BJ (cell line): ENCODE results near the gene CPLX4. TPM values are rescaled to one million over a fixed set of nuclear protein-coding genes. Genes with fewer than 3 reads are reported as not detected.
A peak's percentile ranks its signal among the peaks of the same experiment; 100 is the strongest.

ENCODE experiments used
- CTCF ChIA-PET: fragments of 350-600 bp; formaldehyde crosslinking; extraction: SDS; loops from one replicate; lab custom pipeline; 2021; ENCODE audit warnings: antibody characterized with exemption, inconsistent platforms; lab: Yijun Ruan, JAX
- POLR2A ChIA-PET: fragments of 300-600 bp; sonication (Branson Sonifier 250); formaldehyde crosslinking; extraction: SDS; loops from one replicate; lab custom pipeline; 2021; ENCODE audit warnings: antibody characterized with exemption; lab: Charles Lee
- DNase-seq: peaks from one replicate; pipeline ENCODE4 v3.0.0-alpha.2; 2011; ENCODE audit warnings: low read depth
- H3K27me3 ChIP-seq: 2 replicates; pipeline ENCODE4 v1.6.0; 2011; ENCODE audit warnings: low read length; ENCODE audit not compliant: control insufficient read depth, insufficient read depth
- H3K36me3 ChIP-seq: 2 replicates; pipeline ENCODE4 v1.5.1; 2011; ENCODE audit warnings: low read length; ENCODE audit not compliant: control insufficient read depth, insufficient read depth
- H3K4me3 ChIP-seq: 2 replicates; pipeline ENCODE4 v1.5.1; 2011; ENCODE audit warnings: low read depth, mild to moderate bottlenecking, control low read depth, low read length
- polyA plus RNA-seq: library from polyadenylated mRNA; depleted of rRNA; stranded (reverse); fragments of >200 nt; gene quantifications from 2 replicates; pipeline ENCODE4 v1.2.3, GENCODE V29; 2011
- TF ChIP-seq, protein P1 (sequence below): IDR thresholded peaks from 2 replicates; pipeline ENCODE4 v1.5.1; 2011; ENCODE audit warnings: low read depth, mild to moderate bottlenecking, control low read depth, inconsistent platforms, low read length, moderate library complexity; ENCODE audit not compliant: insufficient read depth

CPLX4 gene
- polyA plus RNA-seq, 1 experiment: not detected

DNA sequence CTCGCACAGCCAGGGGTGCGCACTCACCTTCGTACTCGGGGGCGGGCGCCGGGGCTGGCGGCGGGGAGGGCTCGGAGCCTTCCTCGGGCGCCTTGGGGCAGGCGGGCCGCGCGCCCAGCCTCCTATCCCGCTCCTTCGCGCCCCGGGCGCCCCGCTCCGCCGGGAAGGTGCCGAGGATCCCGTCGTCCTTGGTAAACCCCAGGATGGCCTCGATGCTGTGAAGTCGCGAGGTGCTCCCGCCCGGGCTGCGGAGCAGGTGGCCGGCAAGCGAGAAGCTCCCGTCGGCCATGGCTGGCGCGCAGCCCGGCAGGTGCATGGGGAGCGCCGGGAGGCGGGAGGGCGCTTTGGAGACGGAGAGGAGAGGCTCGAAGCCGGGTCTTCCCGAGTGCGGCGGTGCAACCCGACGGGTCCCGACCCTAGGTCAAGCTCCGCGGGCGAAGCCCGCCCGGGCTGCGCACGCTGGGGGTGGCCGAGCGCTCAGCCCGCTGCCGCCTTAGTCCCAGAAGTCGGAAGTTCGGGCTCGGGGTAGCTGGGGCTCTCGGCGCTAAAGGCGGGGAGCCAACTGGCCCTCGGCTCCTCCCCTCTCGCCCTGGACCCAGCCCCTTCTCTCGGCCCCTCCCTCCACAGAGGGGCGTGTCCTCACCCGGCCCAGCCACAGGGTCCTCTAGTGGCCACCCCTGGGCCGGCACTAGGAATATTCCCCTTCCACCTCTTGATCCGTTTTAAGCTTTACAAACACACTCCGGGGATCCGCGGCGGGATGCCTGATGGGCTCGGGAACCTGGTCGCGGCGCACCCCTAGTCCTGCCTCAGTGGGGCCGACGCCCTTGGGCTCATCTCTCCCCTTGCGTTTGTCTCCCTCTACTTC, 45.3 kb downstream of the CPLX4 start, which contains the start of gene RAX:
Gene RAX (minus strand): TSS at position 564 of the 868 bp plus-strand sequence. CDS start 248 bp downstream, at position 316.
- DNase-seq: no peak
- Histone ChIP-seq H3K4me3 (no peak within 1 kb of the TSS), H3K27me3 (peaks cover 67% of the 10 kb centered on the region), H3K36me3 (no peaks in the 10 kb centered on the region)
- TF ChIP-seq, protein P1, sequence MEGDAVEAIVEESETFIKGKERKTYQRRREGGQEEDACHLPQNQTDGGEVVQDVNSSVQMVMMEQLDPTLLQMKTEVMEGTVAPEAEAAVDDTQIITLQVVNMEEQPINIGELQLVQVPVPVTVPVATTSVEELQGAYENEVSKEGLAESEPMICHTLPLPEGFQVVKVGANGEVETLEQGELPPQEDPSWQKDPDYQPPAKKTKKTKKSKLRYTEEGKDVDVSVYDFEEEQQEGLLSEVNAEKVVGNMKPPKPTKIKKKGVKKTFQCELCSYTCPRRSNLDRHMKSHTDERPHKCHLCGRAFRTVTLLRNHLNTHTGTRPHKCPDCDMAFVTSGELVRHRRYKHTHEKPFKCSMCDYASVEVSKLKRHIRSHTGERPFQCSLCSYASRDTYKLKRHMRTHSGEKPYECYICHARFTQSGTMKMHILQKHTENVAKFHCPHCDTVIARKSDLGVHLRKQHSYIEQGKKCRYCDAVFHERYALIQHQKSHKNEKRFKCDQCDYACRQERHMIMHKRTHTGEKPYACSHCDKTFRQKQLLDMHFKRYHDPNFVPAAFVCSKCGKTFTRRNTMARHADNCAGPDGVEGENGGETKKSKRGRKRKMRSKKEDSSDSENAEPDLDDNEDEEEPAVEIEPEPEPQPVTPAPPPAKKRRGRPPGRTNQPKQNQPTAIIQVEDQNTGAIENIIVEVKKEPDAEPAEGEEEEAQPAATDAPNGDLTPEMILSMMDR: peak; percentile 26; the same call in 1 of the 2 replicates
- CTCF ChIA-PET: interaction anchor here (2.9 kb wide), 1 partner anchor 129 kb away, joined by 9 read pairs; no protein-coding TSS in a partner anchor
- POLR2A ChIA-PET: no interaction called here

DNA sequence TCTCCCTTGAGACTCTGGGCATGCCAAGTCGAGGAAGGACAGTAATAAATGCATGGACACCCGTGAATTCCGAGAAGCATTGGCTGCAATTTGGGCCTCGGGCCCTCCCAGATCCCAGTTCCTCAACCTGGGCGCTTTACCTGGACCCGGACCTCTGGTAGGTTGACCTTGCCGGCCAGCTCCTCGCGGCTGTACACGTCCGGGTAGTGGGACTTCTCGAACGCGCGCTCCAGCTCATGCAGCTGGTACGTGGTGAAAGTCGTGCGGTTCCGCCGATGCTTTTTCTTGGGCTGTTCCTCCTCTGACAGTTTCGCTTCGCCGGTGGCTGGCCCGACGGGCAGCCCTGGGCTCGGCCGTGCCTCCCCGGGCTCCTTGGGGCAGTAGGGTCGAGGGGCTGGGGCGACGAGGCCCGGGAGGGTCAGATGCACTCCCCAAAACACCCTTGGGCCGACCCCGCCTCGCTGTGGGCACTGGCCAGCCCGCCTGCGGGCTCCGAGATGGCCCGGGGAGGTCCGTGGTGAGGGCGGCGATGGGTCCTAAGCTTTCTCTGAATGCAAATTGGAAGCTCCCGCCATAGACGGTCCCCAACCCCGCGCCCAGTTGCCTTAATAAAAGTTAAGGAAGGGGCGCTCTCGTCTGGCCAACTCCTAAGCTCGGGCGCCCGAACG, 46.1 kb downstream of the CPLX4 start:
- ChIA-PET POLR2A (interaction anchor here (0.6 kb wide), 1 partner anchor 89 kb away, joined by 5 read pairs; no protein-coding TSS in a partner anchor), CTCF (interaction anchor here (2.9 kb wide), 1 partner anchor 130 kb away, joined by 9 read pairs; no protein-coding TSS in a partner anchor)
- H3K27me3 ChIP-seq: peaks cover 73% of the 10 kb centered on the region
- DNase-seq: no peak
- no peaks in the 10 kb centered on the region for H3K36me3 ChIP-seq
- no peak overlapping the region for H3K4me3 ChIP-seq
- TF ChIP-seq, protein P1: no peak

DNA sequence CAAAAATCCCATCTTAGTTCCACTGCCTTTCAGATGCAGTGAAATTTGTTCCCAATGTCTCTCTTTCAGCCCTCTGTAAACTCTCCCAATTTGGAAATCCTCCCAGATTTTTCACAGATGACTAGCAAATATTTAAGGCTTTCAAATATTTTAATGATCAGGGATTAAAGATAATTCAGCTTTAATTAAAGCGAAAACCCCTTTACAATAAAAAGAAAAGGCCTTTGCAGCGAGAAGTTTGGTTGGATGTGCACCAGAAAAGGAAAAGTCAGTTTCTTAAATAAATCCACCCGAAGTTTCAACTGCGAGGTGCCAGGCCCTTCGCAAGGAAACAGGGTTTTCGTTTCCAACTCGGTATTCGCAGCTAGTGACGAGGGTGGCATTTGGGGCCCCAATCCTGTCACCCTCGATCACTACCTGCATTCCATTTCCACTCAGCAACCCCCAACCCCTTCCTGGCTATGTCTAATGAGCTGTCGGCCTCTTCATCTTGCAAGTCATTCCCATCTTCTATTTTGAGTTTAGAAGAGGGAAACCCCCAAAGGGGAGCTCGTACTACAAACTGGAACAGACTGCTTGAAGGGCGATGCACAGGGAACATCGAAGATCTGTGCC, 46.7 kb downstream of the CPLX4 start:
- no peak for DNase-seq
- H3K27me3 ChIP-seq: peaks cover 79% of the 10 kb centered on the region
- ChIA-PET CTCF (interaction anchor here (2.9 kb wide), 1 partner anchor 130 kb away, joined by 9 read pairs; no protein-coding TSS in a partner anchor), POLR2A (interaction anchor here (0.6 kb wide), 1 partner anchor 89 kb away, joined by 5 read pairs; no protein-coding TSS in a partner anchor)
- no peak overlapping the region for H3K4me3 ChIP-seq
- no peaks in the 10 kb centered on the region for H3K36me3 ChIP-seq
- TF ChIP-seq, protein P1: no peak

DNA sequence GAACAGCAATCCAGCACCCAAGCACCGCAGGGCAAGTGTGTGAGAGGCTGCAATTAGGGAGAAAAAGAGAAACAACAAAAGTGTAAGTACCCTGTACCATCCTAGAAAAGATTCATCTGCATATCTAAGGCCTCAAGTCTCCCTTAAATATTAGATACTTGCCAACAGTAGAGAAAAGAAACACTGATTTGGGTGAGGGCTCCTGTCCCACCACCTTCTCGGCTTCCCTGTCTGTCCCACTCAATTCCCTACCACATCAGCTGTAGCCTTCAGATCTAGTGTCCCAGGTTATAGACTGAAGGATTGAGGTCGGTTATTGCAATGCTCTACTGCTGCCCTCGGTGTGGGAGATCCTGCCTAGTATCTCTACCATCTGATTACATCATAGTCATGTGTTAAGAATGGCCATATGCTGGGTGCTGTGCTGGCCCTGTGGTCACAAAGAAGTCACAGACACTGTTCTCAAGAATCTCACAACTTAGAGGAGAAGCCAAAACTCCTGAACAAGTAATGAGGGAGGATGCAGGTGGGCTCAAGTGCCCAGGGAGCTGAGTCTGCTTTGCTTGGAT, 47.7 kb downstream of the CPLX4 start:
- Histone ChIP-seq H3K27me3 (peaks cover 82% of the 10 kb centered on the region), H3K4me3 (no peak overlapping the region), H3K36me3 (no peaks in the 10 kb centered on the region)
- TF ChIP-seq, protein P1: no peak
- ChIA-PET CTCF (interaction anchor here (2.1 kb wide), 1 partner anchor 132 kb away, joined by 5 read pairs; no protein-coding TSS in a partner anchor), POLR2A (no interaction called here)
- DNase-seq: no peak
